Measurements from ENCODE around the gene FRMPD1. TPM values are rescaled to one million over a fixed set of nuclear protein-coding genes. Genes with fewer than 3 reads are reported as not detected.
A peak's percentile ranks its signal among the peaks of the same experiment; 100 is the strongest.

Gene FRMPD1
- total and polyA plus RNA-seq, 2 of the 13 experiments (the other 11 are each of a cell fraction or from before 2014, with no cell fraction given), result not detected

DNA sequence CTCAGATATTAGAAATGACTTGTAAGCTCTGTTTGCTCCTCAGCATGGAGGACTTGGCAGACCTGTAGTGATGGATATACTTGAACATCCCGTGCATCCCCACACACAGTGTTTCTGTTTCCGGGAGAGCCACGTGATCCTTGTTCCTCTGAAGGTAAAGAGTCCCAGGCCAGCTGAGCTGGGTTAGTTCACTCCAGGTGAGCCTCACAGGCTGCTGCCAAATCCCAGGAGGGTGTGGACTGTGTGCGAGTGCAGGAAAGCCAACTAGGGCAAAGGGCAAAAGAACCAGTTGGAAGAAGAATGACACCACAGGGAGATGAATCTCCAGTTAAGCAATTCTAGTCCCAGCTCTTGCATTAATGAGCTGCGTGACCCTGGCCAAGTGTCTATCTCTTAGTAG lies 47.9 kb upstream of the FRMPD1 start:
- in situ Hi-C loops (cut with HindIII; ENCODE audit: extremely low pct_ligation_motif_present, low pct_unique_long_range_greater_than_20kb) (no loop called here), intact Hi-C loops (cut with micrococcal nuclease; ENCODE audit: unreplicated experiment) (no loop called here)
- no peak overlapping the region for H3K9ac ChIP-seq (ENCODE audit: insufficient read depth, low read depth, low read length)
- H3K27ac ChIP-seq (ENCODE audit: extremely low read length, insufficient read depth, low read length), result no peak overlapping the region
- peak; percentile 52 for ATAC-seq
- no peaks in the 10 kb centered on the region for H4K20me1 ChIP-seq (ENCODE audit: insufficient read depth, low read length)
- CTCF ChIA-PET (ENCODE audit: low intra/inter-chr PET ratio, low total read pairs), result no interaction called here
- POLR2A ChIA-PET, result interaction anchor here (1.7 kb wide), 1 partner anchor 10 kb away, joined by 6 read pairs; the partner anchor contains the start of gene TOMM5
- FAIRE-seq, result no peak
- no peak for DNase-seq (ENCODE audit: low spot score)
- H2AFZ ChIP-seq (ENCODE audit: low read length), result no peak overlapping the region
- no peaks in the 10 kb centered on the region for H3K36me3 ChIP-seq (replicated peaks in 1 of 2; ENCODE audit: control insufficient read depth in 1 of 2, insufficient read depth in 2 of 2, low read length in 2 of 2)
- peaks cover 10% of the 10 kb centered on the region for H3K4me1 ChIP-seq (ENCODE audit: insufficient read depth, low read length)
- BruUV-seq (replicated peaks), result no TSS peak
- peaks cover 0 to 5% of the 10 kb centered on the region in 2 experiments; a peak in 3 of 5 replicates for H3K27me3 ChIP-seq (ENCODE audit: control insufficient read depth in 1 of 2, insufficient read depth in 2 of 2, low read length in 2 of 2)
- no peaks in the 10 kb centered on the region for H3K9me3 ChIP-seq (ENCODE audit: low read length)
- 1% methylated on average over 5 of the region's 5 CpGs for WGBS (ENCODE audit: low lambda C conversion rate)
- H3K79me2 ChIP-seq (ENCODE audit: insufficient read depth, low read length), result no peaks in the 10 kb centered on the region
- no peak overlapping the region for H3K4me3 ChIP-seq (replicated peaks in 1 of 3; ENCODE audit: insufficient read depth in 1 of 3, low read depth in 2 of 3, low read length in 3 of 3)
- no peak overlapping the region for H3K4me2 ChIP-seq (ENCODE audit: low read depth, low read length)
- no peak for TF ChIP-seq SNAPC2 (CRISPR knock-in tag; IDR thresholded peaks at IDR 0.05)
- TF ChIP-seq, protein P1, sequence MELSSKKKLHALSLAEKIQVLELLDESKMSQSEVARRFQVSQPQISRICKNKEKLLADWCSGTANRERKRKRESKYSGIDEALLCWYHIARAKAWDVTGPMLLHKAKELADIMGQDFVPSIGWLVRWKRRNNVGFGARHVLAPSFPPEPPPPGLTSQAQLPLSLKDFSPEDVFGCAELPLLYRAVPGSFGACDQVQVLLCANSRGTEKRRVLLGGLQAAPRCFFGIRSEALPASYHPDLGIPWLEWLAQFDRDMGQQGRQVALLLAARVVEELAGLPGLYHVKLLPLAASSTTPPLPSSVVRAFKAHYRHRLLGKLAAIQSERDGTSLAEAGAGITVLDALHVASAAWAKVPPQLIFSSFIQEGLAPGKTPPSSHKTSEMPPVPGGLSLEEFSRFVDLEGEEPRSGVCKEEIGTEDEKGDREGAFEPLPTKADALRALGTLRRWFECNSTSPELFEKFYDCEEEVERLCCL (CRISPR knock-in tag; IDR thresholded peaks at IDR 0.05; ENCODE audit: borderline replicate concordance), result no peak
- TF ChIP-seq, protein P2, sequence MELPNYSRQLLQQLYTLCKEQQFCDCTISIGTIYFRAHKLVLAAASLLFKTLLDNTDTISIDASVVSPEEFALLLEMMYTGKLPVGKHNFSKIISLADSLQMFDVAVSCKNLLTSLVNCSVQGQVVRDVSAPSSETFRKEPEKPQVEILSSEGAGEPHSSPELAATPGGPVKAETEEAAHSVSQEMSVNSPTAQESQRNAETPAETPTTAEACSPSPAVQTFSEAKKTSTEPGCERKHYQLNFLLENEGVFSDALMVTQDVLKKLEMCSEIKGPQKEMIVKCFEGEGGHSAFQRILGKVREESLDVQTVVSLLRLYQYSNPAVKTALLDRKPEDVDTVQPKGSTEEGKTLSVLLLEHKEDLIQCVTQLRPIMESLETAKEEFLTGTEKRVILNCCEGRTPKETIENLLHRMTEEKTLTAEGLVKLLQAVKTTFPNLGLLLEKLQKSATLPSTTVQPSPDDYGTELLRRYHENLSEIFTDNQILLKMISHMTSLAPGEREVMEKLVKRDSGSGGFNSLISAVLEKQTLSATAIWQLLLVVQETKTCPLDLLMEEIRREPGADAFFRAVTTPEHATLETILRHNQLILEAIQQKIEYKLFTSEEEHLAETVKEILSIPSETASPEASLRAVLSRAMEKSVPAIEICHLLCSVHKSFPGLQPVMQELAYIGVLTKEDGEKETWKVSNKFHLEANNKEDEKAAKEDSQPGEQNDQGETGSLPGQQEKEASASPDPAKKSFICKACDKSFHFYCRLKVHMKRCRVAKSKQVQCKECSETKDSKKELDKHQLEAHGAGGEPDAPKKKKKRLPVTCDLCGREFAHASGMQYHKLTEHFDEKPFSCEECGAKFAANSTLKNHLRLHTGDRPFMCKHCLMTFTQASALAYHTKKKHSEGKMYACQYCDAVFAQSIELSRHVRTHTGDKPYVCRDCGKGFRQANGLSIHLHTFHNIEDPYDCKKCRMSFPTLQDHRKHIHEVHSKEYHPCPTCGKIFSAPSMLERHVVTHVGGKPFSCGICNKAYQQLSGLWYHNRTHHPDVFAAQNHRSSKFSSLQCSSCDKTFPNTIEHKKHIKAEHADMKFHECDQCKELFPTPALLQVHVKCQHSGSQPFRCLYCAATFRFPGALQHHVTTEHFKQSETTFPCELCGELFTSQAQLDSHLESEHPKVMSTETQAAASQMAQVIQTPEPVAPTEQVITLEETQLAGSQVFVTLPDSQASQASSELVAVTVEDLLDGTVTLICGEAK (IDR thresholded peaks at IDR 0.05), result no peak
- TF ChIP-seq, protein P2 (CRISPR knock-in tag; IDR thresholded peaks at IDR 0.05), result no peak
- TF ChIP-seq ZNF569 (CRISPR knock-in tag; IDR thresholded peaks at IDR 0.05; ENCODE audit: borderline replicate concordance), result no peak
- TF ChIP-seq ZFP37 (CRISPR knock-in tag; IDR thresholded peaks at IDR 0.05; ENCODE audit: borderline replicate concordance), result no peak
- TF ChIP-seq, protein P3, sequence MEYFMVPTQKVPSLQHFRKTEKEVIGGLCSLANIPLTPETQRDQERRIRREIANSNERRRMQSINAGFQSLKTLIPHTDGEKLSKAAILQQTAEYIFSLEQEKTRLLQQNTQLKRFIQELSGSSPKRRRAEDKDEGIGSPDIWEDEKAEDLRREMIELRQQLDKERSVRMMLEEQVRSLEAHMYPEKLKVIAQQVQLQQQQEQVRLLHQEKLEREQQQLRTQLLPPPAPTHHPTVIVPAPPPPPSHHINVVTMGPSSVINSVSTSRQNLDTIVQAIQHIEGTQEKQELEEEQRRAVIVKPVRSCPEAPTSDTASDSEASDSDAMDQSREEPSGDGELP (IDR thresholded peaks at IDR 0.05; ENCODE audit: borderline replicate concordance, low read depth), result peak; percentile 17; the same call in 1 of the 2 replicates
- TF ChIP-seq, protein P4, sequence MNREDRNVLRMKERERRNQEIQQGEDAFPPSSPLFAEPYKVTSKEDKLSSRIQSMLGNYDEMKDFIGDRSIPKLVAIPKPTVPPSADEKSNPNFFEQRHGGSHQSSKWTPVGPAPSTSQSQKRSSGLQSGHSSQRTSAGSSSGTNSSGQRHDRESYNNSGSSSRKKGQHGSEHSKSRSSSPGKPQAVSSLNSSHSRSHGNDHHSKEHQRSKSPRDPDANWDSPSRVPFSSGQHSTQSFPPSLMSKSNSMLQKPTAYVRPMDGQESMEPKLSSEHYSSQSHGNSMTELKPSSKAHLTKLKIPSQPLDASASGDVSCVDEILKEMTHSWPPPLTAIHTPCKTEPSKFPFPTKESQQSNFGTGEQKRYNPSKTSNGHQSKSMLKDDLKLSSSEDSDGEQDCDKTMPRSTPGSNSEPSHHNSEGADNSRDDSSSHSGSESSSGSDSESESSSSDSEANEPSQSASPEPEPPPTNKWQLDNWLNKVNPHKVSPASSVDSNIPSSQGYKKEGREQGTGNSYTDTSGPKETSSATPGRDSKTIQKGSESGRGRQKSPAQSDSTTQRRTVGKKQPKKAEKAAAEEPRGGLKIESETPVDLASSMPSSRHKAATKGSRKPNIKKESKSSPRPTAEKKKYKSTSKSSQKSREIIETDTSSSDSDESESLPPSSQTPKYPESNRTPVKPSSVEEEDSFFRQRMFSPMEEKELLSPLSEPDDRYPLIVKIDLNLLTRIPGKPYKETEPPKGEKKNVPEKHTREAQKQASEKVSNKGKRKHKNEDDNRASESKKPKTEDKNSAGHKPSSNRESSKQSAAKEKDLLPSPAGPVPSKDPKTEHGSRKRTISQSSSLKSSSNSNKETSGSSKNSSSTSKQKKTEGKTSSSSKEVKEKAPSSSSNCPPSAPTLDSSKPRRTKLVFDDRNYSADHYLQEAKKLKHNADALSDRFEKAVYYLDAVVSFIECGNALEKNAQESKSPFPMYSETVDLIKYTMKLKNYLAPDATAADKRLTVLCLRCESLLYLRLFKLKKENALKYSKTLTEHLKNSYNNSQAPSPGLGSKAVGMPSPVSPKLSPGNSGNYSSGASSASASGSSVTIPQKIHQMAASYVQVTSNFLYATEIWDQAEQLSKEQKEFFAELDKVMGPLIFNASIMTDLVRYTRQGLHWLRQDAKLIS (CRISPR knock-in tag; IDR thresholded peaks at IDR 0.05), result no peak

All from HepG2 (cell line).